K562 (cell line): Measurements from ENCODE around the gene MRAS. TPM values are rescaled to one million over a fixed set of nuclear protein-coding genes. Genes with fewer than 3 reads are reported as not detected.

ENCODE experiments used
- ATF4 ChIP-seq: fragments of 450-650 bp; formaldehyde crosslinking; IDR thresholded peaks from 2 replicates; pipeline ENCODE4 v1.4.0; 2022; ENCODE audit warnings: mild to moderate bottlenecking, moderate library complexity
- DMBX1 ChIP-seq: fragments of 250-450 bp; sonication (Bioruptor Pico); IDR thresholded peaks from 2 replicates; pipeline ENCODE4 v1.8.0; 2022; ENCODE audit warnings: inconsistent platforms, mild to moderate bottlenecking, moderate library complexity, borderline replicate concordance
- ELK1 ChIP-seq: sonication (generic); formaldehyde crosslinking; IDR thresholded peaks from 2 replicates; pipeline ENCODE4 v1.8.1; 2022; ENCODE audit warnings: missing genetic modification reagents
- MAFK ChIP-seq: IDR thresholded peaks from 2 replicates; pipeline ENCODE4 v1.6.1; 2011; ENCODE audit warnings: low read length, improper control_type of control experiment
- RBM14 ChIP-seq: fragments of 200-400 bp; formaldehyde crosslinking; IDR thresholded peaks from 2 replicates; pipeline ENCODE4 v1.6.1; 2018; ENCODE audit warnings: low read depth, mild to moderate bottlenecking, low read length, moderate library complexity, borderline replicate concordance; ENCODE audit not compliant: insufficient read depth
- SAFB2 ChIP-seq: fragments of 200-400 bp; formaldehyde crosslinking; IDR thresholded peaks from 2 replicates; pipeline ENCODE4 v1.6.1; 2018; ENCODE audit warnings: borderline replicate concordance, low read length, low read depth, moderate library complexity; ENCODE audit not compliant: severe bottlenecking
- TRIM25 ChIP-seq: fragments of 450-650 bp; IDR thresholded peaks from 2 replicates; pipeline ENCODE4 v1.7.0; 2016; ENCODE audit warnings: borderline replicate concordance
- polyA plus RNA-seq, 8 experiments: library from polyadenylated mRNA; depleted of rRNA in 4 of 8; stranded (reverse) in 5 of 8; unstranded in 3 of 8; fragments of >200 nt; fragmentation: Nextera tagmentation in 2 of 8; fragmentation: Illumina TruSeq in 1 of 8; extraction: Ambion mirVana in 2 of 8; extraction: Trizol in 1 of 8; gene quantifications; 2 replicates each; pipeline versions ENCODE4 v1.2.1 to v1.2.3, GENCODE V29; 2011 to 2014; ENCODE audit warnings: inconsistent platforms in 1 of 8, missing spikeins in 1 of 8
- total RNA-seq, 7 experiments: library from RNA; depleted of rRNA in 6 of 7; stranded (reverse); fragments of >200 nt in 6 of 7; fragmentation: Illumina TruSeq in 2 of 7; extraction: Trizol in 2 of 7; gene quantifications; 2 replicates each; pipeline versions ENCODE4 v1.2.1 to v1.2.3, GENCODE V29; 2011 to 2021; ENCODE audit warnings: low replicate concordance in 1 of 7

Gene MRAS
- total and polyA plus RNA-seq, 9 of the 15 experiments (the other 6 are each of a cell fraction or from before 2014, with no cell fraction given): 1.5 to 10.0 (median 5.0) TPM

GRCh38 chr3:138329984-138330293 lies 18.4 kb upstream of the MRAS start (continued):
- no peak for TF ChIP-seq TRIM25
- no peak for TF ChIP-seq ATF4 (CRISPR knock-in tag)
- no peak for TF ChIP-seq SAFB2
- no peak for TF ChIP-seq DMBX1 (CRISPR knock-in tag)
- no peak for TF ChIP-seq ELK1
- no peak for TF ChIP-seq MAFK
- TF ChIP-seq RBM14: no peak
- TF ChIP-seq, all 486 proteins: peak for 3
